ENCODE data around the gene RPL36.

Gene RPL36

DNA sequence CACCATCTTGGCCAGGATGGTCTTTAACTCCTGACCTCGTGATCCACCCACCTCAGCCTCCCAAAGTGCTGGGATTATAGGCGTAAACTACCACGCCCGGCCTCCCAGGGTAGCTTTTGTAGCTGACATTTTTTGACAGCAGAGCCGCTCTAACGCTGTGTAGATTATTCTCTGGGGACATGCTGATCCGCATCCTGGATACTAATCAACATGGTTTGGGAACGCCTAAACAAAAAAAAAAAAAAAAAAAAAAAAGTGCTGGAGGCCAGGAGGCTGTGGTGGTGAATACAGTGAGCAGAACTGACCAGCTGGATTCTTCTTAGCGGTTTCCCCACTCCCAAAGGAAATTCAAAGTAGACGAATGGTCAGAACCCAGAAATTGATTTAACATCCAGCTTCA lies 24.7 kb downstream of the RPL36 start:
- intact Hi-C loops (cut with DNase I; ENCODE audit: low total_unique reads), result no loop called here
- DNase-seq, result no peak
- peaks cover 0 to 24% (median 18%) of the 10 kb centered on the region in 4 donors for H3K4me1 ChIP-seq
- H3K27ac ChIP-seq, result no peak overlapping the region
- no peaks in the 10 kb centered on the region for H3K9me3 ChIP-seq
- H3K27me3 ChIP-seq, result no peaks in the 10 kb centered on the region
- TF ChIP-seq, protein P1, sequence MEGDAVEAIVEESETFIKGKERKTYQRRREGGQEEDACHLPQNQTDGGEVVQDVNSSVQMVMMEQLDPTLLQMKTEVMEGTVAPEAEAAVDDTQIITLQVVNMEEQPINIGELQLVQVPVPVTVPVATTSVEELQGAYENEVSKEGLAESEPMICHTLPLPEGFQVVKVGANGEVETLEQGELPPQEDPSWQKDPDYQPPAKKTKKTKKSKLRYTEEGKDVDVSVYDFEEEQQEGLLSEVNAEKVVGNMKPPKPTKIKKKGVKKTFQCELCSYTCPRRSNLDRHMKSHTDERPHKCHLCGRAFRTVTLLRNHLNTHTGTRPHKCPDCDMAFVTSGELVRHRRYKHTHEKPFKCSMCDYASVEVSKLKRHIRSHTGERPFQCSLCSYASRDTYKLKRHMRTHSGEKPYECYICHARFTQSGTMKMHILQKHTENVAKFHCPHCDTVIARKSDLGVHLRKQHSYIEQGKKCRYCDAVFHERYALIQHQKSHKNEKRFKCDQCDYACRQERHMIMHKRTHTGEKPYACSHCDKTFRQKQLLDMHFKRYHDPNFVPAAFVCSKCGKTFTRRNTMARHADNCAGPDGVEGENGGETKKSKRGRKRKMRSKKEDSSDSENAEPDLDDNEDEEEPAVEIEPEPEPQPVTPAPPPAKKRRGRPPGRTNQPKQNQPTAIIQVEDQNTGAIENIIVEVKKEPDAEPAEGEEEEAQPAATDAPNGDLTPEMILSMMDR (IDR thresholded peaks at IDR 0.05), result no peak
- H3K4me3 ChIP-seq, result no peak overlapping the region
- peaks cover 25 to 50% (median 42%) of the 10 kb centered on the region in 3 donors for H3K36me3 ChIP-seq

DNA sequence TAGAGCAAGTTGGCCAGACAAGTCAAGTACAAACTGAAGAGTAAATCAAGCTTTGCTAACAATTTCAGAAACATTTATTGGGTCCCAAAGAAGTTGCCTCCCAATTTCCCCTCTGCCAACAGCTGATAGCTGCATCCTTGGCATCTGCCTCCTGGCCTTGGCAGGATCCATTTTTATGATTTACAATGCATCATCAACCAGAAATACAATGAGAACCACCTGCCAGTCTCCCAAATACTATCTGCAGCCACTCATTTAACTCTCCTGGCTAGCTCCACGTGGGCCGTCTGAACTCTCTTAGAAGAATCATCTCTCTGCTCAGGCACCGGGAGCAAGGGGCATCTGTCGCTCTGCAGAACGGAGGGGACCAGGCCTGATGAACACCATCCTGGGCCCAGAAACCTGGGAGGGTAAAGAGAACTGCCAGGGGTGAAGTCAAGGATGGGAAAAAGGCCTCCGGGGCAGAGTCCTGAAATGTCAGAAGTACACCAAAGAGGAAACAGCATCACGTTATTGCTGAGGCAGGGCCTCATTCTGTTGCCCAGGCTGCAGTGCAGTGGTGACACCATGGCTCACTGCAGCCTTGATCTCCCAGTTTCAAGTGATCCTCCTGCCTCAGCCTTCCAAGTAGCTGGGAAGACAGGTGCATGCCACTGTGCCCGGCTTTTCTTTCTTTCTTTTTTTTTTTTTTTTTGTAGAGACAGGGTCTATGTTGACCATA lies 27.3 kb downstream of the RPL36 start:
- H3K27ac ChIP-seq, result no peak overlapping the region
- no peak for DNase-seq
- TF ChIP-seq, protein P1 (IDR thresholded peaks at IDR 0.05), result no peak
- H3K27me3 ChIP-seq, result no peaks in the 10 kb centered on the region
- H3K4me3 ChIP-seq, result no peak overlapping the region
- peaks cover 10 to 24% (median 17%) of the 10 kb centered on the region in 3 donors for H3K36me3 ChIP-seq
- H3K4me1 ChIP-seq, result peaks cover 0 to 31% (median 21%) of the 10 kb centered on the region in 4 donors
- H3K9me3 ChIP-seq, result no peaks in the 10 kb centered on the region
- intact Hi-C loops (cut with DNase I; ENCODE audit: low total_unique reads), result no loop called here

DNA sequence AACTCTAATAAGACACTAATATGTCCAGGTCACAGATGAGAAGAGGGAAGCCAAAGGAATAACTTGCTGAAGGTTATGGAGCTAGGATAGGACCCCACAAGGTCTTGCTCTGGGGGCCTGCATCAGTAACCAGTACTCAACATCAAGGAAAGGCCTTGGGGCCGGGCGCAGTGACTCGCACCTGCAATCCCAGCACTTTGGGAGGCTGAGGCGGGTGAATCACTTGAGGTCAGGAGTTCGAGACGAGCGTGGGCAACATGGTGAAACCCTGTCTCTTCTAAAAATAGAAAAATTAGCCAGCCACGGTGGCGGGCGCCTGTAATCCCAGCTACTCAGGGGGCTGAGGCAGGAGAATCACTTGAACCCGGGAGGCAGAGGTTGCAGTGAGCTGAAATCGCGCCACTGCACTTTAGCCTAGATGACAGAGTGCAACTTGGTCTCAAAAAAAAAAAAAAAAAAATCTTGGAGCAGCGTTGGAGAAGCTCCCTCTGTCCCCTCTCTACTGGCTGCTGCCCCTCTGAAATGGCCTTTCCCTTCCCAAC lies 28.0 kb downstream of the RPL36 start:
- Histone ChIP-seq H3K27ac (no peak overlapping the region), H3K27me3 (no peaks in the 10 kb centered on the region), H3K4me1 (peaks cover 0 to 31% (median 21%) of the 10 kb centered on the region in 4 donors), H3K9me3 (no peaks in the 10 kb centered on the region), H3K36me3 (peaks cover 3 to 17% (median 9%) of the 10 kb centered on the region in 3 donors), H3K4me3 (peak overlapping the region in 1 of 2 donors; percentile 94)
- no peak for DNase-seq
- intact Hi-C loops (cut with DNase I; ENCODE audit: low total_unique reads), result no loop called here
- TF ChIP-seq, protein P1 (IDR thresholded peaks at IDR 0.05), result no peak

DNA sequence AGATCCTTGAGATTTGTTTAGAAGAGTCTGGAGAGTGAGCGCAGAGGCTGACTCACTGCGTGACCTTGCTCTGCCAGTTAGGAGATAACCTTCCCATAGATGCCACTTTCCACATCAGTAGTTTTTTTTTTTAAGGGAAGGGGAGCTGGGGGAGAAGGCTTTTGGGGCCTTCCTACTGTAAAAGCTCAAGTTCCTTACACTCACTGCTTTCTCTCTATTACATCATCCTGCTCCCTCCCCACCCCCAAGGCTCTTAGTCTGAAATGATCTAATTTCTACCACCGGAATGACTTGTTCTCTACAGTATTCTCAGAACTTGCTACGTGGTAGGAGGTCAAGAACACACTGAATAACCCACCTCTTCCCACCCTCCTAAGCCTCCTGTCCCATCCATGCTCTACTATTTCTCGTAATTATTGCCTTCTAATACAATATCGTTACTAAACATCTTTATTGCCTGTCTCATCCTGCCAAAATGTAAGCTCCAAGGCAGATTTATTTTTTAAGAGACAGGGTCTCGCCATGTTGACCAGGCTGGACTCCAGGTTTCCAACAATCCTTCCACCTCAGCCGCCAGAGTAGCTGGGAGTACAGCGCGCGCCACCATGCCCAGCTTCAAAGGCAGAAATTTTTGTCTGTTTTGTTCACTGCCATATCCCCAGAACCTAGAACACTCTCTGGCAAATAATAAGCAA lies 28.6 kb downstream of the RPL36 start:
- peaks cover 0 to 11% (median 3%) of the 10 kb centered on the region in 3 donors for H3K36me3 ChIP-seq
- no peak for DNase-seq
- H3K4me3 ChIP-seq, result peak overlapping the region; percentile 73 to 94
- no peaks in the 10 kb centered on the region for H3K9me3 ChIP-seq
- H3K27me3 ChIP-seq, result no peaks in the 10 kb centered on the region
- TF ChIP-seq, protein P1 (IDR thresholded peaks at IDR 0.05), result no peak
- intact Hi-C loops (cut with DNase I; ENCODE audit: low total_unique reads), result no loop called here
- peaks cover 0 to 31% (median 21%) of the 10 kb centered on the region in 4 donors for H3K4me1 ChIP-seq
- H3K27ac ChIP-seq, result peak overlapping the region; percentile 93 to 97

DNA sequence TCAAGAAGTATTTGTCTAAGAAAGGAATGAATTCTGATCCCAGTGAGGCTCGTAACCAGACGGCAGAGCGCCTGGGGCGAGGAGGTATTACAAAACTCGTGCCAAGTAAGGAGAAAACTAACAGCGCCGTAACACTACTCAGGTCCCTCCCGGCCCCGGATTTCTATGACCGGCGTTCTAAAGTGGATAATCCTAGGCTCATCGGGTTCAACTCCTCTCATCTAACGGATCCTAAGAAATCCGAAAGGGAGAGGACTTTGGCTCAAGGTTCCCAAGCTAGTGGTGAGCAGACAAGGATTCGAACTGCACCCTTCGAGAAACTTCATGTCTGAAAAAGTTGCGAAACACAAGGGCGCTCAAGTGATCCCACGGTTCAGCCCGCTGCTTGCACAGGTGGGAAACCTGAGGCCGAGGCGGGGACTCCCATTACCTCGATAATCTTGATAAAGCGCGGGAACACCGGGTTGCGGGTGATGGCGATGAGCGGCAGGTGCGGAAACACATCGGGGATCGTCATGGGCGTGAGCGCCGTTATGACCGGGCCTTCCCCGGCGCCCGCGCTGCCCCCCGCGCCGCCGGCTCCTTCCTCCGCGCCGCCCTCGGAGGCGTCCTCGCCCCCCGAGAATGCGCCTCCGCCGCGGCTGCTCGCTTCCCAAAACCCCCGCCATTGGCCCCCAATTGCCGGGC lies 29.3 kb downstream of the RPL36 start:
- peaks cover 0 to 6% (median 0%) of the 10 kb centered on the region in 3 donors for H3K36me3 ChIP-seq
- peaks cover 0 to 31% (median 21%) of the 10 kb centered on the region in 4 donors for H3K4me1 ChIP-seq
- intact Hi-C loops (cut with DNase I; ENCODE audit: low total_unique reads), result no loop called here

More for the DNA sequence above, 29.3 kb downstream of the RPL36 start:
- TF ChIP-seq, protein P1 (IDR thresholded peaks at IDR 0.05), result no peak
- Histone ChIP-seq H3K9me3 (no peaks in the 10 kb centered on the region), H3K27ac (peak overlapping the region; percentile 93 to 97), H3K27me3 (no peaks in the 10 kb centered on the region), H3K4me3 (peak overlapping the region; percentile 73 to 94)
- no peak for DNase-seq
